HG03520 (cell line): ENCODE data around the gene PITX1.

ENCODE experiments used
- ATAC-seq: cut with Tn5 transposase; IDR thresholded peaks from one replicate; pipeline ENCODE4 v1.9.1; 2021; ENCODE audit warnings: mild to moderate bottlenecking, moderate library complexity; ENCODE audit not compliant: unreplicated experiment

Gene PITX1

DNA sequence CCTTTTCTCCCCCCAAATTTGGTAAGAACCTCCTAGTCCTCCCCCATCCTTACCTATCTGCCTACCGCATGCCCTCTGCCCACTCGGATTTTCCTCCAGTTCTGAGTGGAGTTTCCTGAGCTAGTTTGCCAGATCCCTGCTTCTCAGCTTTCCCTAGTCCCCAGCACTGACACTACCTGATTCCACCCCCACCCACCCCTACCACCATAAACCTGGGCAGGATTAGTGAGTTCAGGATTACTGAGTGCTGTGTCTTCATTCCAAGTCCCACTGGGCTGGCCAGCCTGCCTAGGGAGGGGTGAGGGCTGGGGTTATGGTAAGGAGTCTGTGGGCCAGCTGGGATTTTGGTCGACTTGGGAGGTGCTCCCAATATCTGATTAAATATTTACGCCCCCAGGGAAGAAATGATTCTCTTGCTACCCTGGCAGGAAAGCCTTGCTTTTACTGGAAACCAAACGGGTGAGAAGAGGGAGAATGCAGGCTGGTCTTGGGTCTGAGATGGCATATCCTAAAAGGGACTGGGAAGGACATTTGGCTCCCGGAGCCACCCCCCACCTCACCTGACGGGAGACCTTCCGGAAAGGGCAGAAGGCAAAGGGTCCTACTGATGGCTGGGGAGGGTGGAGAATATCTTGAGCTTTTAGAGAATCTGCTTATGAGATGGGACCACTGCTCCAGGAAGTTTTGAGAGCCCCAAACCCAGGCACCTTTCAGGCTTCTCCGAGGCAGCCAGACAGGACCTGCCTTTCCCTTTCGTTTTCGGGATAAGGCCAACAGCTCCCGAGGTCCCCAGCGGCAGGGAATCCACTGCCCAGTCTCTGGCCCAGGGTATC, 3.7 kb downstream of the PITX1 start:
- ATAC-seq, result no peak

GRCh38 chr5:135029477-135030122, 4.4 kb downstream of the PITX1 start:
- no peak for ATAC-seq

GRCh38 chr5:135028791-135029476, 5.1 kb downstream of the PITX1 start:
- ATAC-seq, result no peak

GRCh38 chr5:135027697-135028615, 6.1 kb downstream of the PITX1 start:
- ATAC-seq, result no peak

GRCh38 chr5:135027266-135027696, 6.7 kb downstream of the PITX1 start:
- no peak for ATAC-seq

- ATAC-seq, result no peak
Observed at GRCh38 chr5:135026645-135027265, 7.3 kb downstream of the PITX1 start.

- no peak for ATAC-seq
Observed at GRCh38 chr5:135025730-135026644, 8.0 kb downstream of the PITX1 start.

GRCh38 chr5:135024956-135025729, 8.9 kb downstream of the PITX1 start:
- ATAC-seq, result no peak

GRCh38 chr5:135020111-135020895, 13.7 kb downstream of the PITX1 start:
- no peak for ATAC-seq

DNA sequence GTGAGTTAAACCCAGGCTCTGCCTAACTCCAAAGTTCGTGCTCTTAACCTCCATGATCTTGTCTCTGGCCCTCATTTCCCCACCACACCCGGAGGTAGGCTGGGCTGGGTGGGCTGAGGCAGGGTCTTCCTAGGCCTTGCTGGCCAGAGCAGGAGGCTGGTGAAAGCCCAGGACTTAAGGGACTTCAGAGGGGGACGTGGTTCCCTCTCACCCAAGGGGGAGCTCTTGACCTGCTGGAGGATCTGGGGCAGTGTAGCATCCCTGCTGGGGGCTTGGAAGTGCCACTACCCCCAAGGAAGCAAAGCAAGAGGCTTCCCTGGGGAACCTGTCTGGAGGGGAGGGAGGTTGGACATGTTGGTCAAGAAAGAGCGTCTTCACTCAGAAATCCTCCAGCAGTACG, 14.7 kb downstream of the PITX1 start:
- no peak for ATAC-seq

DNA sequence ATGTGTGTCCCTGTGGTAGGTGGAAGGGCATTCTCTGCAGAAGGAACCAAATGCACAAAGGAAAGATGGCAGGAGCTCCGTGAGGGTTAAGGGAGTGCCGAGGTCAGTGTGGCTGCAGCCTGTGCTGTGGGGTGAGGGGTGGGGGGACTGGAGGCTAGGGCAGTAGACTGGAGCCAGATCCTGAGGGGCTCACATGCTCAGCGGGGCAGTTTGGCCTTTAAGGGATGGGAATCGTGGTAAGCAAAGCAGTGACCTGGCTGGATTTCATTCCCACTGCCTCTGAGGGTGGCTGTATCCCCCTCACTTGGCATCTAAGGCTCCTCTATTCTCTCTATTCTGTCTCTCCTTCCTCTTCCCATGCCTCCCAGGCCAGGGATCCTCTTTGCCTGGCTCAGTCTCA, 15.6 kb downstream of the PITX1 start:
- no peak for ATAC-seq

DNA sequence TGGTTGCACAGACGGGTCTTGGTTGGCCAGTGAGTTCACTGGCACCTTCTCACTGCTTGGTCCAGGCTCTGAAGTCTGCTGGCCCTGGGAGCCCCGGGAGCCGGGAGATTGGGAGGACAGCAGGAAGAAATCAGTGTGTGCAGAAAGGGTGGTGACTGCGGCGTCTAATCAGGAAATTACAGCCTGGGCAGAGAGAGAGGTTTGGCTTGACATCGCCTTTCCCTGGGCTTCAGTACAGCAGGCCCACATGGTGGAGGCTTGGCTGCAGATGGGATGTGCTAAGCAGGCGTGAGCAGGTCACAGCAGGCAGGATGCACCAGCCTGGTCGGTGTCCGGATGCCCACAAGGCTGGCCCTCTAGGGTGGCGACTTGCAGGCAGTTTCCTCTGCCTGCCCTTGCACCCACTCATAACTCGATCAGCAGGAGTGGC, 17.2 kb downstream of the PITX1 start:
- no peak for ATAC-seq

GRCh38 chr5:135015942-135016341, 18.1 kb downstream of the PITX1 start:
- no peak for ATAC-seq

DNA sequence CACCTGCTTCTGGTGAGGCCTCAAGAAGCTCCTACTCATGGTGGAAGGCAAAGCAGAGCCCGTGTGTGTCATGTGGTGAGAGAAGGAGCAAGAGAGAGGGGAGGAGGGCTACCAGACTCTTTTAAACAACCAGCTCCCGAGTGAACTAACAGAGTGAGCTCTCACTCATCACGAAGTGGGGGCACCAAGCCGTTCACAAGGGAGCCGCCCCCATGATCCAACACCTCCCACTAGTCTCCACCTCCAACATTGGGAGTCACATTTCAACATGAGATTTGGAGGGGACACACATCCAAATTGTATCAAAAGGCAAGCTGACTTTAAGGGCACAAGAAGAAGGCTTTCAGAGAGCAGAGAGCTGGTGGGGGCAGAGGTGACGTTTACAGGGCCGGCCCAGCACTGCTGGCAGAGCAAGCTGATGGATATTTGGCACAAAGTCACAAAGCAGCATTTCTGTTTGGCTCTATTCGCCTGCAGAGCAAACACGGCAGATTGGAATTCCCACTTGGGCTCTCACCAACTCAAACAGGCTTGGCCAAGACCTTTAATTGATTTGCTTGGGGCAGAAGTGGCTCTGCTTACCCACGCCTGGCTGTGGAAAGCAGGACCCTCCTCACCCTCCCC, 20.0 kb downstream of the PITX1 start:
- ATAC-seq, result no peak

GRCh38 chr5:135013445-135013844, 20.6 kb downstream of the PITX1 start:
- ATAC-seq, result no peak

DNA sequence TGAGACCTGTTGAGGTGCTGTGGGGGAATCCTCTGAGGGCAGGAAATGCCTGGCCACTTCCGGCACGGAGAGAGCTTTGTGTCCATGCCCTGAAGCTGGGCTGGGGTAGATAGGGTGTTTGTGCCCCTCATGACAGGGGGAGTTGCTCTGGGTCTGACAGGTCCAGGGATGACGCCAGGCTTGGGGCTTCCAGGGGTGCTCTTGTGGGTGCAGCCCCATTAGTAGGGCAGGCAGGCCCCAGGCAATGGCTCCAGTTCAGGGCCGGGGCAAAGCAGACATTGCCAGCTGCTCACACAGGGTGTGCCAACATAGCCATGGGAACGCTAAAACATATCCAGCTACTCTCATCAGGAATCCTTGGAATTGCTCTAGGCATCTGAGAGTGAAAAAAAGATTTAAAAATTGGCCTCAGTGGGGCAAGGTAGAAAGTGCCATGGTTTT, 21.1 kb downstream of the PITX1 start:
- no peak for ATAC-seq

GRCh38 chr5:135012033-135012588, 21.9 kb downstream of the PITX1 start:
- ATAC-seq, result no peak
